ENCODE results near the gene KYAT1. TPM values are rescaled to one million over a fixed set of nuclear protein-coding genes. Genes with fewer than 3 reads are reported as not detected.

KYAT1 gene
- total RNA-seq, 1 donor from 2014 or later = 18.9 TPM

DNA sequence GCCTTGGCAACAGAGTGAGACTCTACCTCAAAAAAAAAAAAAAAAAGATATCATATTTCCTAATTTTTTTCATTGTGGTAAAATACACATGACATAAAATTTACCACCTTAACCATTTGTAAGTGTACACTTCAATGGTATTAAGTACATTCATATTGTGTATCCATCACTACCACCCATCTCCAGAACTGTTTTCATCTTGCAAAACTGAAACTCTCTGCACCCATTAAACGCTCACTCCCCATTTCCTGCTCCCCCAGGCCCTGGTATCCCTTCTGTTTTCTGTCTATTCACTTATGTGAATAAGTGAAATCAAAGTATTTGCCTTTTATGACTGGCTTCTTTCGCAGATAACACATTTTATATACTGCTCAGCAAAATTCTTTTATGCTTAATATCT, 13.0 kb upstream of the KYAT1 start:
- TF ChIP-seq, protein P1, sequence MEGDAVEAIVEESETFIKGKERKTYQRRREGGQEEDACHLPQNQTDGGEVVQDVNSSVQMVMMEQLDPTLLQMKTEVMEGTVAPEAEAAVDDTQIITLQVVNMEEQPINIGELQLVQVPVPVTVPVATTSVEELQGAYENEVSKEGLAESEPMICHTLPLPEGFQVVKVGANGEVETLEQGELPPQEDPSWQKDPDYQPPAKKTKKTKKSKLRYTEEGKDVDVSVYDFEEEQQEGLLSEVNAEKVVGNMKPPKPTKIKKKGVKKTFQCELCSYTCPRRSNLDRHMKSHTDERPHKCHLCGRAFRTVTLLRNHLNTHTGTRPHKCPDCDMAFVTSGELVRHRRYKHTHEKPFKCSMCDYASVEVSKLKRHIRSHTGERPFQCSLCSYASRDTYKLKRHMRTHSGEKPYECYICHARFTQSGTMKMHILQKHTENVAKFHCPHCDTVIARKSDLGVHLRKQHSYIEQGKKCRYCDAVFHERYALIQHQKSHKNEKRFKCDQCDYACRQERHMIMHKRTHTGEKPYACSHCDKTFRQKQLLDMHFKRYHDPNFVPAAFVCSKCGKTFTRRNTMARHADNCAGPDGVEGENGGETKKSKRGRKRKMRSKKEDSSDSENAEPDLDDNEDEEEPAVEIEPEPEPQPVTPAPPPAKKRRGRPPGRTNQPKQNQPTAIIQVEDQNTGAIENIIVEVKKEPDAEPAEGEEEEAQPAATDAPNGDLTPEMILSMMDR (conservative IDR thresholded peaks at IDR 0.05; ENCODE audit: low read depth, low read length) = no peak
- no peak overlapping the region for H3K4me3 ChIP-seq (ENCODE audit: low read depth, low read length)
- DNase-seq (ENCODE audit: low read depth) = no peak

DNA sequence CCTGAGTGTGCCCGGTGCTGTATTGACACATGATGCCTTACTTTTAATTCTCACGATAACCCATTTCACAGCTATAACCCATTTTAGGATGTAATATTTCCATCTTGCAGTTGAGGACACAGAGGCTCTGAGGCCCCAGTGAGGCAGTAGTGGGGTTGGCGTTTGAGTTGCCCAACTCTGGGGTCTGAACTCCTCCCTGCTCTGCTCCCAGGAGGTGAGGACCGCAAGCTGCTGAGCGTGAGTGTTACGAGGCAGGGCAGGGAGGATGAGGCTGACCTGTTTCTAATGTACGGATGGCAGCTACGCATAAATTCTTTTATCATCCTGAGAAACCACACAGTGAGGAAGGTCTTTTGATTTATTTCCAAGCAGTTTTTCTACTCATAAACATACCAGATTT, 11.6 kb upstream of the KYAT1 start:
- no peak for DNase-seq (ENCODE audit: low read depth)
- no peak overlapping the region for H3K4me3 ChIP-seq (ENCODE audit: low read depth, low read length)
- TF ChIP-seq, protein P1 (conservative IDR thresholded peaks at IDR 0.05; ENCODE audit: low read depth, low read length) = no peak

DNA sequence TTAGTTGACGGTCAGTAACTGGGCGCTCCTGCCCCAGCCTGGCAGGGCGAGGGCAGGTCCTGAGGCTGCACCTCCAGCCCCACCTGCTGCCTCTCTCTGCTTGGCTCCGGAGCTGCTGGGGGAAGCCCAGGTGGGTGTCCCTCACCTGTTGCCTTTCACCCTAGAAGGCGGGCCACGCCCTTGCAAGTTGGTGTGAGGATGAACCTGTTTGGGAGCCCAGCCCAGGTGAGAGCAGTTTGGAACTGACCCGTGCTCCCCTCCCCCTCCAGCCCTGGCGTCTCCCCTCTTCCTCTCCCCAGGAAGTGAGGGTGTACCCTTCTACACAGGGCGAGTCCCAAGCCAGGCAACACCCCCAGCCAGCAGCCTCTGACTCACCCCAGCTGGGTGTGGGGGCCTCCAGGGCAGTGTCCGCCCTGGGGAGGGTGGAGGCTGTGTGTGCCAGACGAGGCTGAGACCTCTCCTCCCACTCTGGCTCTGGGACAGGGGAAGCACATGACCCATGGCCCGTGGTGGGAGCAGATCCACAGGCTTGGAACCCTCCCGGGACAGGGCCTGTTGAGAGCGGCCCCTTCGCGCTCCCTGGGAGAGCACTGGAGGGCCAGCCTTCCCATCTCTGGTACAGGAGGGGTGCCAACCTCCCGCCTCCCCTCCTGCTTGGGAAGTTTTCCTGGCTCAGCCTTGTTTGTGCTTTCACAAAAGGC, 10.6 kb upstream of the KYAT1 start:
- peak overlapping the region; percentile 30 for H3K4me3 ChIP-seq (ENCODE audit: low read depth, low read length)
- DNase-seq (ENCODE audit: low read depth) = no peak
- TF ChIP-seq, protein P1 (conservative IDR thresholded peaks at IDR 0.05; ENCODE audit: low read depth, low read length) = no peak

DNA sequence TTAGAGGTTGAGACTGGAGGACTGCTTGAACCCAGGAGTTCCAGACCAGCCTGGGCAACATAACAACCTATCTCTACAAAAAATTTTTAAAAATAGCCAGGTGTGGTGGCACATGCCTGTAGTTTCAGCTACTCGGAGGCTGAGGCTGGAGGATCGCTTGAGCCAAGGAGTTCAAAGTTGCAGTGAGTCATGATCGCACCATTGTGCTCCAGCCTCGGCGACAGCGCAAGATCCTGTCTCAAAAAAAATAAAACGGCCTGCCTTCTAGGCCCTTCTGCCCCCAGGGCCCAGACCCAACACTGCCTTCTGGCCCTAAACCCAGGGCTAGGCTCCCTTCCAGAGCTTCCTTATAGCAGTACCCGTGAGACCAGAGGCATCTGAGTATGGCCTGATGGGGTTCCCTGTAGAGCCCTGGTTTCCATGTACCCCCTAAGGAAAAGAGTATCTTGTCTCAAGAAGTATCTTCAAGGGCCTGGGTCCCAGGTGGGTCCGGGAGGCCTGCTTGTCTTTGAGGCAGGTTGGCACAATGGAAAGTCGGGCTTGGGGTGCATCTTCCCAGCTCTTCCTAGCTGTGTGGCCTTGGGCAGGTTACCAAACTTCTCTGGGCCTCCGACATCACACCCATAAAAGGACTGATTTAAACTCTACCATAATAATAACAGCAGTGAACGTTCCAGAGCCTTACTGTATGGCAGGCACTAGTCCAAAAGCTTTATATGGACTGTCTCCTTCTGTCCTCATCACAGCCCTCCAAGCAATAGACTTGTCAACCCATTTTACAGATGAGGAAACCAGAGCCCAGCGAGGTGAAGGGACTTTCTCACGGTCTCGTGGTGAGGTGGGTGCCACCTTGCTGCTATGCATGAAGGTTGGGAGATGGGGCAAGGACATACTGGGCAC, 9.8 kb upstream of the KYAT1 start:
- TF ChIP-seq, protein P1 (conservative IDR thresholded peaks at IDR 0.05; ENCODE audit: low read depth, low read length) = no peak
- H3K4me3 ChIP-seq (ENCODE audit: low read depth, low read length) = no peak overlapping the region
- no peak for DNase-seq (ENCODE audit: low read depth)

DNA sequence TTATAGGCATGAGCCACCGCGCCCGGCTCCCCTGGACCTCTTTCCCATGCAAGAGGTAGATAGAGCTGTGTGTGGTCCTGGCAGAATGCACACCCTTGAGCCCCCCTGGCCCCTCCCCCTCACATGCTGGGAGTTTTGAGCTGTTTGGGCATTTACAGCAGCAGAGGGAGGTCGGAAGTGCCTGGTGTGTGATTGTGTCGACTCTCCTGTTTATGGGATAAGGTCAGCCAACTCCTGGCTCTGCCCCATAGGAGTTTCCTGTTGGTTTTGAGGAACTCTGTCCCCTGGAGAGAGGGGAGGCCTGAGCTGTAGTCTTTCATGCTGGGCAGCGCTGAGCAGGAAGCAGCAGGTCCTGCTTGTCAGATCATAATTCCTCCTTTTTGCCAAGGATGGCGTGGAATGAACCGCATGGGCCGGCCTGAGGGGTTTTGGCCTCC, 6.2 kb upstream of the KYAT1 start:
- TF ChIP-seq, protein P1 (conservative IDR thresholded peaks at IDR 0.05; ENCODE audit: low read depth, low read length) = no peak
- H3K4me3 ChIP-seq (ENCODE audit: low read depth, low read length) = no peak overlapping the region
- DNase-seq (ENCODE audit: low read depth) = no peak

DNA sequence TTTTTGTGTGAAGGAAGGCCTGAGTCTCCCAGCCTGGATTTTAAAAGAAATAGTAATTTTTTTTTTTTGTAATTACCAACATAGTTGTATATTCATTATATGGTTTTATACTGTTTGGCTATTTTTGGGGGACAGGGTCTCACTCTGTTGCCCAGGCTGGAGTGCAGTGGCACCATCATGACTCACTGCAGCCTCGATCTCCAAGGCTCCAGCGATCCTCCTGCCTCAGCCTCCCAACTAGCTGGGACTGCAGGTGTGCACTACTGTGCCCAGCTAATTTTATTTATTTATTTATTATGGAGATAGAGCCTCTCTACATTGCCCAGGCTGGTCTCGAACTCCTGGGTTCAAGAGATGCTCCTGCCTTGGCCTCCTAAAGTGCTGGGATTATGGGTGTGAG, 5.3 kb upstream of the KYAT1 start:
- TF ChIP-seq, protein P1 (conservative IDR thresholded peaks at IDR 0.05; ENCODE audit: low read depth, low read length) = no peak
- no peak overlapping the region for H3K4me3 ChIP-seq (ENCODE audit: low read depth, low read length)
- DNase-seq (ENCODE audit: low read depth) = no peak
